ENCODE data around the gene CCDC28B. TPM values are rescaled to one million over a fixed set of nuclear protein-coding genes. Genes with fewer than 3 reads are reported as not detected.

CCDC28B gene
- polyA plus RNA-seq, 2 of the 4 experiments (the other 2 are of a cell fraction): 1.2 to 4.4 TPM

DNA sequence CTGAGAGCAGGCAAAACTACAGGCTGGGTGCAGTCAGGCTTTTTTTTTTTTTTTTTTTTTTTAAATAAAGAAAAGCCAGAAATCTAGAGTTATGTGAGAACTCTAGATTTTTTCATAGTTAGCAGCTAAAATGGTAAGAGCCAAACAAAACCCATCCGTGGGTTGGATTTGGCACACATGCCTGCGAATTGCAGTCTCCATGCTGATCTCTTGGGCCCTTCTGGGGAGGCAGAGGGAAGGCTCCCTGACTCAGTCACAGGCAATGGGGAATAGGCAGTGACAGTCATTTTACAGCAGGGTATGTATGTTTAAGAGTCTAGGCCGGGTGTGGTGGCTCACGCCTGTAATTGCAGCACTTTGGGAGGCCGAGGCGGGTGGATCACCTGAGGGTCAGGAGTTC is 18.3 kb upstream of the CCDC28B start:
- FAIRE-seq (no peak), ATAC-seq (no peak), DNase-seq (ENCODE audit: low read depth in 1 of 2, low spot score in 1 of 2) (no peak)
- ChIA-PET CTCF (interaction anchor here (0.6 to 1.7 kb wide), 3 partner anchors 60 to 134 kb away, joined by 3 to 5 read pairs (median 3); no protein-coding TSS in a partner anchor), POLR2A (no interaction called here)
- Histone ChIP-seq H3K9me3 (no peaks in the 10 kb centered on the region), H3K4me1 (peaks cover 36% of the 10 kb centered on the region), H3K4me2 (peak overlapping the region; percentile 95), H3K4me3 (no peak overlapping the region), H3K27ac (no peak overlapping the region)
- TF ChIP-seq, protein P1, sequence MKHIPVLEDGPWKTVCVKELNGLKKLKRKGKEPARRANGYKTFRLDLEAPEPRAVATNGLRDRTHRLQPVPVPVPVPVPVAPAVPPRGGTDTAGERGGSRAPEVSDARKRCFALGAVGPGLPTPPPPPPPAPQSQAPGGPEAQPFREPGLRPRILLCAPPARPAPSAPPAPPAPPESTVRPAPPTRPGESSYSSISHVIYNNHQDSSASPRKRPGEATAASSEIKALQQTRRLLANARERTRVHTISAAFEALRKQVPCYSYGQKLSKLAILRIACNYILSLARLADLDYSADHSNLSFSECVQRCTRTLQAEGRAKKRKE (CRISPR knock-in tag; IDR thresholded peaks at IDR 0.05; ENCODE audit: low read depth): no peak
- TF ChIP-seq, protein P2, sequence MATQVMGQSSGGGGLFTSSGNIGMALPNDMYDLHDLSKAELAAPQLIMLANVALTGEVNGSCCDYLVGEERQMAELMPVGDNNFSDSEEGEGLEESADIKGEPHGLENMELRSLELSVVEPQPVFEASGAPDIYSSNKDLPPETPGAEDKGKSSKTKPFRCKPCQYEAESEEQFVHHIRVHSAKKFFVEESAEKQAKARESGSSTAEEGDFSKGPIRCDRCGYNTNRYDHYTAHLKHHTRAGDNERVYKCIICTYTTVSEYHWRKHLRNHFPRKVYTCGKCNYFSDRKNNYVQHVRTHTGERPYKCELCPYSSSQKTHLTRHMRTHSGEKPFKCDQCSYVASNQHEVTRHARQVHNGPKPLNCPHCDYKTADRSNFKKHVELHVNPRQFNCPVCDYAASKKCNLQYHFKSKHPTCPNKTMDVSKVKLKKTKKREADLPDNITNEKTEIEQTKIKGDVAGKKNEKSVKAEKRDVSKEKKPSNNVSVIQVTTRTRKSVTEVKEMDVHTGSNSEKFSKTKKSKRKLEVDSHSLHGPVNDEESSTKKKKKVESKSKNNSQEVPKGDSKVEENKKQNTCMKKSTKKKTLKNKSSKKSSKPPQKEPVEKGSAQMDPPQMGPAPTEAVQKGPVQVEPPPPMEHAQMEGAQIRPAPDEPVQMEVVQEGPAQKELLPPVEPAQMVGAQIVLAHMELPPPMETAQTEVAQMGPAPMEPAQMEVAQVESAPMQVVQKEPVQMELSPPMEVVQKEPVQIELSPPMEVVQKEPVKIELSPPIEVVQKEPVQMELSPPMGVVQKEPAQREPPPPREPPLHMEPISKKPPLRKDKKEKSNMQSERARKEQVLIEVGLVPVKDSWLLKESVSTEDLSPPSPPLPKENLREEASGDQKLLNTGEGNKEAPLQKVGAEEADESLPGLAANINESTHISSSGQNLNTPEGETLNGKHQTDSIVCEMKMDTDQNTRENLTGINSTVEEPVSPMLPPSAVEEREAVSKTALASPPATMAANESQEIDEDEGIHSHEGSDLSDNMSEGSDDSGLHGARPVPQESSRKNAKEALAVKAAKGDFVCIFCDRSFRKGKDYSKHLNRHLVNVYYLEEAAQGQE (IDR thresholded peaks at IDR 0.05): no peak
- no peak for TF ChIP-seq PHF8 (IDR thresholded peaks at IDR 0.05; ENCODE audit: borderline replicate concordance, low read depth)
- TF ChIP-seq, protein P3, sequence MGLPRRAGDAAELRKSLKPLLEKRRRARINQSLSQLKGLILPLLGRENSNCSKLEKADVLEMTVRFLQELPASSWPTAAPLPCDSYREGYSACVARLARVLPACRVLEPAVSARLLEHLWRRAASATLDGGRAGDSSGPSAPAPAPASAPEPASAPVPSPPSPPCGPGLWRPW (IDR thresholded peaks at IDR 0.05): no peak
- TF ChIP-seq, protein P4, sequence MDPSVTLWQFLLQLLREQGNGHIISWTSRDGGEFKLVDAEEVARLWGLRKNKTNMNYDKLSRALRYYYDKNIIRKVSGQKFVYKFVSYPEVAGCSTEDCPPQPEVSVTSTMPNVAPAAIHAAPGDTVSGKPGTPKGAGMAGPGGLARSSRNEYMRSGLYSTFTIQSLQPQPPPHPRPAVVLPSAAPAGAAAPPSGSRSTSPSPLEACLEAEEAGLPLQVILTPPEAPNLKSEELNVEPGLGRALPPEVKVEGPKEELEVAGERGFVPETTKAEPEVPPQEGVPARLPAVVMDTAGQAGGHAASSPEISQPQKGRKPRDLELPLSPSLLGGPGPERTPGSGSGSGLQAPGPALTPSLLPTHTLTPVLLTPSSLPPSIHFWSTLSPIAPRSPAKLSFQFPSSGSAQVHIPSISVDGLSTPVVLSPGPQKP (IDR thresholded peaks at IDR 0.05; ENCODE audit: low read depth, low read length): no peak
- TF ChIP-seq, protein P5, sequence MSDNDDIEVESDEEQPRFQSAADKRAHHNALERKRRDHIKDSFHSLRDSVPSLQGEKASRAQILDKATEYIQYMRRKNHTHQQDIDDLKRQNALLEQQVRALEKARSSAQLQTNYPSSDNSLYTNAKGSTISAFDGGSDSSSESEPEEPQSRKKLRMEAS (IDR thresholded peaks at IDR 0.05): no peak
- TF ChIP-seq, protein P6, sequence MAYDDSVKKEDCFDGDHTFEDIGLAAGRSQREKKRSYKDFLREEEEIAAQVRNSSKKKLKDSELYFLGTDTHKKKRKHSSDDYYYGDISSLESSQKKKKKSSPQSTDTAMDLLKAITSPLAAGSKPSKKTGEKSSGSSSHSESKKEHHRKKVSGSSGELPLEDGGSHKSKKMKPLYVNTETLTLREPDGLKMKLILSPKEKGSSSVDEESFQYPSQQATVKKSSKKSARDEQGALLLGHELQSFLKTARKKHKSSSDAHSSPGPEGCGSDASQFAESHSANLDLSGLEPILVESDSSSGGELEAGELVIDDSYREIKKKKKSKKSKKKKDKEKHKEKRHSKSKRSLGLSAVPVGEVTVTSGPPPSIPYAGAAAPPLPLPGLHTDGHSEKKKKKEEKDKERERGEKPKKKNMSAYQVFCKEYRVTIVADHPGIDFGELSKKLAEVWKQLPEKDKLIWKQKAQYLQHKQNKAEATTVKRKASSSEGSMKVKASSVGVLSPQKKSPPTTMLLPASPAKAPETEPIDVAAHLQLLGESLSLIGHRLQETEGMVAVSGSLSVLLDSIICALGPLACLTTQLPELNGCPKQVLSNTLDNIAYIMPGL (CRISPR knock-in tag; IDR thresholded peaks at IDR 0.05; ENCODE audit: borderline replicate concordance): no peak
- no peak for TF ChIP-seq CBX2 (IDR thresholded peaks at IDR 0.05; ENCODE audit: borderline replicate concordance, low read depth)
- no peak for TF ChIP-seq TP53 (CRISPR knock-in tag; IDR thresholded peaks at IDR 0.05)
- no peak for TF ChIP-seq MYC (IDR thresholded peaks at IDR 0.05; ENCODE audit: borderline replicate concordance, low read length)
- TF ChIP-seq HDAC2 (IDR thresholded peaks at IDR 0.05): no peak
- 85% methylated on average over 6 of the region's 6 CpGs for WGBS (ENCODE audit: missing lambda C conversion rate)

DNA sequence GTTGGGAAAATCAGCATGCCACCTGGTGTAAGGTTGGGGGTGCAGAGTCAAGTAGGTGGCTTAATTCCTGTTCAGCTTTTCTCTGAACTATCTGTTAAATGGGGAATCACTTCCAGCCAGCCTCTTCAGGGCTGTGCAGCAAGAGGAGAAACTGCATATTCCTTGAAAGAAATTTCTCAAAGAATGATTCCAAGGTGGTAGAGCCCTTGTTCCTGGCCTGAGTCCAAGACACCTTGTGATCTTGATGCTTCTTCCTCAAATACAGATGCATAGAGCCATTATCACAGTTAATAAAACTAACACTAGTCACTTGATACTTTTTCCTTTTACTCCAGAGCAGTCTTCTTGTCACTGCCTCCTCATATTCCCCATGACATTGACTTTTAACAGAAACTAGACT is 15.7 kb upstream of the CCDC28B start:
- Histone ChIP-seq H3K9me3 (no peaks in the 10 kb centered on the region), H3K4me1 (peaks cover 25% of the 10 kb centered on the region), H3K4me2 (no peak overlapping the region), H3K27ac (no peak overlapping the region), H3K4me3 (no peak overlapping the region)
- ChIA-PET CTCF (no interaction called here), POLR2A (interaction anchor here (0.6 kb wide), 1 partner anchor 95 kb away, joined by 4 read pairs; no protein-coding TSS in a partner anchor)
- TF ChIP-seq MYC (IDR thresholded peaks at IDR 0.05; ENCODE audit: borderline replicate concordance, low read length): no peak
- TF ChIP-seq MAFK (IDR thresholded peaks at IDR 0.05; ENCODE audit: partially characterized antibody): no peak
- TF ChIP-seq FOSB (CRISPR knock-in tag; IDR thresholded peaks at IDR 0.05): no peak
- TF ChIP-seq EHF (CRISPR knock-in tag; IDR thresholded peaks at IDR 0.05): no peak
- TF ChIP-seq RCOR1 (IDR thresholded peaks at IDR 0.05; ENCODE audit: low read depth, low read length): no peak
- no peak for TF ChIP-seq EHMT2 (IDR thresholded peaks at IDR 0.05; ENCODE audit: low read depth)
- ATAC-seq (no peak), FAIRE-seq (no peak), DNase-seq (ENCODE audit: low read depth in 1 of 2, low spot score in 1 of 2) (no peak)

Measured in A549 (cell line).